Loucy (cell line): ENCODE results near the gene THADA.

Experiments used
- CTCF ChIP-seq: fragments of 200-600 bp; sonication (generic); conservative IDR thresholded peaks from 2 replicates; pipeline ENCODE4 v1.5.1; 2014; ENCODE audit warnings: mild to moderate bottlenecking, antibody characterized with exemption, low read length
- EZH2phosphoT487 ChIP-seq: fragments of 200-600 bp; IDR thresholded peaks from 2 replicates; pipeline ENCODE4 v1.6.1; 2018; ENCODE audit warnings: antibody characterized with exemption, mild to moderate bottlenecking, moderate library complexity, borderline replicate concordance

- TF ChIP-seq CTCF (no peak), EZH2phosphoT487 (no peak)
Measured at GRCh38 chr2:43185146-43185545, 410.7 kb downstream of the THADA start.
